HG02981 (cell line): Measurements from ENCODE around the gene NUDT21.

Experiments
- ATAC-seq: cut with Tn5 transposase; IDR thresholded peaks from one replicate; pipeline ENCODE4 v1.9.1; 2021; ENCODE audit warnings: mild to moderate bottlenecking, moderate library complexity; ENCODE audit not compliant: unreplicated experiment

Gene NUDT21

DNA sequence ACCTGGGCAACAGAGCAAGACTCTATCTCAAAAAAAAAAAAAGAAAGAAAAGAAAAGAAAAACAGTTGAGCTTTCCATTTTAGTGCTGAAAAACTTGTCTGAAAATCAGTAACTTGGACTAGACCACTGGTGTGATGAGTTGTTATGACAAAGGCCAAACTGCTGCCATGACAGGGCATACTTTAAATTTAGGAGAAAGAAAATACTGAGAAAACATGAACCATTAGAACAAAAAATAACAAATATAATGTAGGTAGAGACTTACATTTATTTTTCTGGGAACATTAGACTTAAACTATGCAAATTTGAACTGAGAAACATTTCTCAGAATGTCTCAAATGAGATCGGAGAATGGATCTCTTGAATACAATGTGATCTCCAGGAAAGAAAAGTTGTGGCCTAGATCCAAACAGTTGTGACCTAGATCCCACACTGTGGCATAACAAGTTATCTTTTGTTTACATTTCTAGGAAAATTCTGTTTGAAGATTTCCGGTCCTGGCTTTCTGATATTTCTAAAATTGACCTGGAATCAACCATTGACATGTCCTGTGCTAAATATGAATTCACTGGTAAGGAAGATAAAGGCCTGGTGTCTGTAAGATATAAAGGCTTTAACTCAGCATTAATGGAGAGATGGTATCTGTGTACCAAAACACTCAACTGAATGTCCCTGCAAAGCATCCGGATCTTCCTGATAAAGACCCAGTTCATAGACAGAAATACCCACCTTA lies 11.1 kb upstream of the NUDT21 start:
- ATAC-seq = no peak

DNA sequence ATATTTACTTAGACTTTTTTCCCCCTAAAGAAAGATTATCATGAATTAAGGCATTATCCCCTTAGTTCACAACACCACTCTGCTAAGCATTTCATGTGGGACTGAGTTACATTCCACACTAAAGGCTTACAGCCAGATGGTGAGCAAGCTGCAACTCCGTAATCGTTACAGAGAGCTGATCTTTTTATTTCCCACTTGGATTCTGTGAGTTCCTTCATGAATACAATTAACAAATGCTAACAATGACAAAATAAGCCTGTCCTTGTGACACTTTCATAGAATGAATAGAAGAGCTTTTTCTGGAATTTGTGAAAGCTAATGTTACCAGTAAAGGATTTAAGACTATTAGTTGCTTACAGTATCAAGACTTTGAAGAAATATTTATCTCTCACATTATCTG lies 9.0 kb upstream of the NUDT21 start:
- ATAC-seq = no peak

DNA sequence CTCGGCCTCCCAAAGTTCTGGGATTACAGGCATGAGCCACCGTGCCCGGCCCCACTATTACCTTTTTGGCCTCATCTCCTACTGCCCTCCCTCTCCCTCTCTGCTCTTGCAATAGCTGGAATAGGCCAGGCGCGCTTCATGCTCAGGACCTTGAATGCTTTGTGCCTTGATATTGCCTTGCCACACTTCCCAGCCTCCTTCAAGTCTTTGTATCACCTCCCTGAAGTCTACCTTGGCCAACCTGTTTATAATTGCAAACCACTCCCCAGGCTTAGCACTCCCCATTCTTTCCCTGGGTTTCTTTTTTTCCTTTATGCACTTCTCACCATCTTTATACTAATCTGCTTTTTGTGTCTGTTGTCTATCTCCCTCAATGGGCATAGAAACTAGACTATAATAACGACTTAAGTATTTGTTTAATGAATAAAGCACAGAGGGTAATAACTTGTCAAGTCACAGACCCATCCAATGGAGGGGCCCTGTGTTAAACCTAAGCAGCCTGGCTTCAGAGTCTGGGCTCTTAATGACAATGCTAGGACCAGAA lies 6.9 kb upstream of the NUDT21 start:
- no peak for ATAC-seq

DNA sequence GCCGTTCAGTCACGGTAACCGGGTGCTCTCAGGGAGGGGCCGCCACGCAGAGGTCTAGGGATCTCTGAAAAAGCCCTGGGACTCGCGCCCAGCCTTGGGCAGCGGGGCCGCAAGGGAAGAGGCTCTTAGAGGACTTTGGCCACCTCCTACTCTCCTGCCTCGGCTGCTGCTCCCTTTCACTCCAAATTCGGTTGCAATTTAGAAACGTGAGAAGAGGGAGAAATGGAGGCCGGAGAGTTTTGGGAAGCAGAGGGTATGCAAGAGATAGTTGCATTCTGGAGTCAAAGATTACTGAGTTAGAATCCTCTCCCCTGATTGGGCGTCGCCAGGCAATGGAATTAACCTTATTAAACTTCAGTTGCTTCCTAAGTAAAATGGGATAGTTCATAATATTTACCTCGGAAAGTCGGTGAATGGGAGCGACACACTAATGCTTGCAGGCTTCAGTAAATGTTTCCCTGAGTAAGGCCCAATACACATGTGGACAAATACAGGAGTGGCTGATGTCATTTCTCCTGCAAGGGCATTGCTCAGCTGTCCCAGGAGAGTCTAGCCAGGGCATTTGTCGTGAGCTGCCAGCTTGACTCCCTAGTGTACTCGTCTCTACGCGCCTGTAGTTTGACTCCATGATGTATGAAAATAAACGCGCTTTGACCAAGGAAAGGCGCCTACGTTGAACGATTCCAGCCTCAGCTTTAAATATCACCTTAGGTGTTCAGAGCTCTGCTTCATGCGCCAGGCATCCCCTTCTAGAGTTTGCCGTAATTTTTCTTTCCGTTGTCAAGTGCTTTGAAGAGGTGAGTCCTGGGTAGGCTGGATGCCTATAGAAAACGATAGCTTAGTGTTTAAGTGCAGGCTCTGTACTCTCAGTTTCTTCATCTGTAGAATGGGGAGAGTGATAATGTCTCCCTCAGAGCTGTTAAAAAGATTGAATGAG lies 889 bp upstream of the NUDT21 start:
- peak; percentile 34 for ATAC-seq

DNA sequence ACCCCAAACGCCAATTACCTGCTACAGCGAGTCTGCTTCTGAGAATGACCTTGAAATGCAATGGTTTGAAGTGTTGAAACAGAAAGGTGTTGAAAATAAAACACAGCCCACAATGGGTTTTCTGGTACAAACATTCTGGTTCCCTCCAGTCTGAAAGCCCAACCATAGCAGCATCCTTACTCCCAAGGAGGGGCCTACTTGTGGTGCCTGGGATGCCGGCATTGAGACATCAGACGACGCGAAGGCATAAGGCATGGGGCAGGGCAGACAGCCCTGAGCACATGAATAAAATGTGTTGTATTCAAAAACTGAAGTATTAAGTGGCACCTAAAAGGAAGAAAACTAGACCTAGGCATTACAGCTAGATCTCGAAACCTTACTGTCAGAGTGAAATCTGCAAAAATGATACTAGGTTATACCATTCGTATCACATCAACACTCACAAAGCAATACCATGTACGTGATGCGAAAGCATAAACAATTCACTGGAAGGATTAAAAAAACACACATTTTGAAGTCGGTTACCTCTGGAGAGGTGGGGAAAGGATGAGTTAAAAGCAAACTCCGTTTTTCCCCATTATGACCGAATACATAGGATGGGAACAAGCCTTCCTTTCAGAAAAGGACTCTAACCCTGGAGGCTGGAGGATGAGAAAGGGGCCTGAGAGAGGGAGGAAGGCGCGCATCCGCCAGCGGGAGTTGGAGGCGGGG lies 702 bp downstream of the NUDT21 start:
- ATAC-seq = no peak

DNA sequence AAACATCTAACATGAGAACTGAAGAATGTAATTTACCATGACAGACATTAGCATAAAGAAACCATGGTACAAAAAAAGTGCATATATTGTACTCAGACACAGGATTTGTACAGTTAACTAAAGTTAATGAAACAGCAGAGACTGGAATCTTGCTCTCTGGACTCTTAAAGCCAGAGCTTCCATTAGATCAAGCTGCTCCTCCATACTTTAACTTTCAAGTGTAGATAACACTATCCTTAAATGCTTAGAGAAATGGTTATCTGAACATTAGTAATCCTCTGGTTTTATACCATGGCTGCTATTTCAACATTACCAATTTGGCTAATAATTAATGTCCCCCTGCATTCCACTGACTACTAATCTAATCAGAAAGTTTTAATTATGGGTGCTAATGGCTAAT lies 3.1 kb downstream of the NUDT21 start:
- no peak for ATAC-seq

DNA sequence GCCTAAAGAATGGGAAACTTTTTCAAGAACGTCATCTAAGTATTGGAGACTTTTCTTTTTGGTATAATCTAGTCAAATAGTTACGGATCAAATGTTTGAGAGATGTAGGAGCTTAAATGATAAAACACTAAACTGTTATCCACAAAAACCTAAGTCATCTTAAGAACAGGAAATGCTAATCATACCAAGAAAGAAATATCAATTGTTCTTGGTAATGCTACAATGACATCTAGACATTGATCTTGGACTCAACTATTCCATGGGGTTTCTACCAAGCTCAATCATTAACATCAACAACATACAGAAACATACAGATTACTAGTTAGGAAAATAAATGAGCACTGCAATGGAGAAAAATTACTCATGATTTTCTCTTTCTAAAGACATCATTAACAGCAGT lies 3.8 kb downstream of the NUDT21 start:
- no peak for ATAC-seq

DNA sequence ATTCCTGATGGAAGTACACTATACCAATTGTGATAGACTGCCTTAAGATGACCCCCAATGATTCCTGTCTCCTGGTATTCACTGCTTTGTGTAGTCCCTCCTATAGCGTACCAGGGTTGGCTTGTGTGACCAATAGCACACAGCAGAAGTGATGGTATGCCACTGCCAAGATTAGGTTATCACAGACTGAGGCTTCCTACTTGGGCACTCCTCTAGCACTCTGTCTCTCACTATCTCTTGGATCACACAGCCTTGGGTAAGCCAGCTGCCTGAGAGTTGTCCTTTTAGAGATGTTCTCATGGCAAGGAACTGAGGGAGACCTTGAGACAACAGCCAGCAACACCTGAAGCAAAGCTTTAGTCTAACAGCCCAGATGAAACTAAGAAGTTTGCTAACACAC lies 13.1 kb downstream of the NUDT21 start:
- no peak for ATAC-seq

DNA sequence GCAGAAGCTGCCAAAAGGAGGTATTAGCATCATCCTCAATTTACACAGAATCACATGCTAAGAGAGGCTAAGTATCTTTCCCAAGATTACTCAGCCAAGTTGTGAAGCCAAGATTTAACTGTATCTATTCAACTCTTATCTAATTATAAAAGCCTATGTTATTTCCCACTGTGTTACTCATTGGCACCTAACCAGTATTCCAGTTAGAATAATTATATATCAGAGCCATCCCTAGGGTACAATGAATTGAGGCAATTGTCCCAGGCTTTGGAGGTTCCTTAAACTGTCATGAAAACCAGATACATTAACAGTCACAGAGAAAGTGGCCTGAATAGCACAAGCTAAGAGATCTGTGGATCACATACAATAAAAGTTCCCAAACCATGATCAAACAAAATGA lies 14.9 kb downstream of the NUDT21 start:
- ATAC-seq = no peak

DNA sequence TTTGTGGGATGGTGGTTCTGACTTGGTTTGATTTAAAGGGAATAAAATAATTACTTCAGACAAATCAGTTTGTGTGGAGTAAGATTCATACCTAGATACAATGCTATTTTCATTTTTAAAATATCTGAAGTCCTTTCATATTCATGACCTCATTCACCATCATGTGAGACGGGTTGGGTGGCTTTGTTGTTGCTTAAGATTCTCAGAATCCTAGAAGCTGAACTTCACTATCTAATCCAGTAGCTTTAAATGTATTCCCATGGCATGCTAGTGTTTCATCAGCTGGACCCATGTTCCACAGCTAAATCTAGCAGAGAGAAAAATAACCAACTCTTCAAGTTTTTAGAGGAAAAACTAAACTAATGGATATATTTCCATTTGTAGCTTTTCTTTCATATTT lies 23.0 kb downstream of the NUDT21 start:
- ATAC-seq = no peak

DNA sequence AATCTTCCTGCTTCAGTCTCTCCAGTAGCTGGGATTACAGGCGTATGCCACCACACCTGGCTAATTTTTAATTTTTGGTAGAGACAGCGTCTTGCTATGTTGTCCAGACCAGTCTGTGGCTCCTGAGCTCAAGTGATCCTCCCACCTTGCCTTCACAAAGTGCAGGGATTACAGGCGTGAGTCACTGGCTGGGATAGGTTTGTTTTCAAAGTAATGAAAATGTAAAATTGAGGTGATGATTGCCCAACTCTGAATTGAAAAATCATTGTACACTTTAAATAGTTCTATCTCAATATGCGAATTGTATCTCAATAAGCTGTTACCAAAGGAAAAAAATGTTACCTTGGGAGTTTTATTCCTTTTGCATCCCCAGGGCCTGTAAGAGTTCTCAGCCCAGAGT lies 24.5 kb downstream of the NUDT21 start:
- ATAC-seq = no peak

DNA sequence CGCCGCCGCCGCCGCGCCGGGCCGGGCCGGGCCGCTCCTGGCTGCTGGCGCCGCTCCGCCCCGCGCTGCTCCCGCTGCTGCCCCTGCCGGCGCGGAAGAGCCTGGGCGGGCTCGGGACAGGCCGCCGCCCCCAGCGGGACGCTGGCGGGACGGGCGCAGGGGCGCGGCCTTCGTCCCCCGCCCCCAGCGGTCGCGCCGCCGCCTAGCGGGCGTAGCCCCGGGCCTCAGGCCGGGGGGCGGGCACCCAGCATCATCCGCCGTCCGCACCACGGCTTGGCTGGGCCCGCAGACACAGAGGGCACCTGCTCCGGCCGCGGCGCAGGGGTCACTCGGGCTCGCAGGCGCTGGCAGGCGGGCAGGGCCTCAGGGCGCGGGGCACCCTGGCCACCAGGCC lies 25.7 kb downstream of the NUDT21 start, which contains the start of gene AMFR:
Gene AMFR (minus strand): TSS at position 107 of the 394 bp plus-strand sequence. CDS start 218 bp downstream, outside the sequence.
- peak; percentile 79 for ATAC-seq

DNA sequence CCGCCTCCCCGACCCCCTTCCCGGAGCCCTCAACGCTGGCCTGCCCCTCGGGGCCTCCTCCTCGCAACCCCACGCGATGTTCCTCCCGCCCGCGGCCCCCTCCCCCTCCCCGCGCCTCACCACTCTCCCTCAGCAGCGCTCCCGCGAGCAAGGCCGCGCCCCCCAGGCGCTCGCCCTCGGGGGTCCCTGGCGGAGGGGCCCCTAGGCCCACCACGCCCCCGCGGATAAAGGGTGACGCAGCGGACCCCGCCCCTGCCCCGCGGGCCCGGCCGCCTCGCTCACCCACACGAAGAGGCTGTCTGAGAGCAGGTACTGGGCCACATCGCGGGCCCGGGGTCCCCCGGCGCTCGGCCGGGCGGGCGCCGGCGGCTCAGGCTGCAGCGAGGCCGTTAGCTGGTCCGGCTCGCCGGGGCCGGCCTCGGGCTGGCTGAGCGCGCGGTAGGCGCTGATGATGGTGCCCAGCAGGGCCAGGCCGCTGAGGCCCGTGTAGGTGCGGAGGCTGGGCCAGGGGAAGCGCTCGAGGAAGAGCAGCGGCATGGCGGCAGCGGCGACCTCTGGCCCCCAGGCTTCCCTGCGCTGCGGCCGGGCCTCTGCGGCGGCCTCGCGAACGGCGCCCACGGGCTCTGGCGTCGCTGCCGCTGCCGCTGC lies 26.2 kb downstream of the NUDT21 start:
- ATAC-seq = peak; percentile 35

DNA sequence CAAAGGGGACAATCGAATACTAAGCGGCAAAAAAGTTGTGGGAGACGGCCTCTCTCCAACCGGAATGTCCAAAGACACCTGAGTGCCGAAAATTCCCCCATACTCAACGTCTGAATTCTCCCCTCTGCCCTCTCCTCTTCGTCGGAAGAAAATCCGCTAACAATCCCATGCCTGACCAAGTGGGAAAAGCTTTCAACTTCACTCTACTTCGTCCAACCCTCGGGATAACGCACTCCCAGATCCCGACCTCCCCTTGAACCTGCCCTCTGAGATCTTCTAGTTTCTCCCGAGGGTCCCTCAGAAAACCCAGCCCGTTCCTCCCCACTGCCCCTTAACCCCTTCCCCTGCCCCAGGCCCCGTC lies 26.7 kb downstream of the NUDT21 start:
- no peak for ATAC-seq

DNA sequence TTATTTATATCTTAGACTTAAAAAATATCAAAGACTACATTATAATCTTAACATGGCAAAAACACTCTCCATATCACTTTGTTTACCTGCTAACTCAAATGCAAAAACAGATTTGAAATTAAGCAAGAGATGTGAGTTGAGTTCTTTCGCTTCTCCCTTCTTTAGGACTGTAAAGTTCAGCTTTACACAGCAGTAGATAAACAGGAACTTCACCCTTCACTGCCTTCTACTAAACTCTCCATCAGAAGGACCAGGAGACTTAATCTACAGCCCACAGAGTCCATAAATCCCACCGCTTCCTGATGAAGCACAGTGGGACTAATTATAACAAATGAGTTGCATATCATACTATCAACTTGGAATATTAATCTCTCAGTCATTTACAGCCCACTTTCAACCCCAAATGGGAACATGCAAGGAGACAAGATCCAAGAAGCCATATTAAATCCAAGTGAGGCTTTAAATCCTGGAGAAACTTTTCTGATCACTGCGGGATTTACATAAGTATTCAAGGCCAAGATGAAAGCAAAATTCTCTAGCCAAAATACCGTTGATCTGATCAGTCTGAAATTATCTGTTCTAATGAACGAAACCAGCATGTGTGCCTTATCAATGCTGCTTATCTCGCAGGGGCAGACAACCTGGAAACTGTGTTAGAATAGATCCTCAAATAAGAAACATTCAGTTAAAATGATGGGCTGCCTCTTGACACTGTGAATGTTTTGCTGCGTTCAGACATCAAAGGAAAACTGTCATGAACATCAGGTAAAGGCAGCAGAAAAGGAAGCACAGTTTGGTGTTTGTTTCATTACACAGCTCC lies 27.3 kb downstream of the NUDT21 start:
- ATAC-seq = no peak

DNA sequence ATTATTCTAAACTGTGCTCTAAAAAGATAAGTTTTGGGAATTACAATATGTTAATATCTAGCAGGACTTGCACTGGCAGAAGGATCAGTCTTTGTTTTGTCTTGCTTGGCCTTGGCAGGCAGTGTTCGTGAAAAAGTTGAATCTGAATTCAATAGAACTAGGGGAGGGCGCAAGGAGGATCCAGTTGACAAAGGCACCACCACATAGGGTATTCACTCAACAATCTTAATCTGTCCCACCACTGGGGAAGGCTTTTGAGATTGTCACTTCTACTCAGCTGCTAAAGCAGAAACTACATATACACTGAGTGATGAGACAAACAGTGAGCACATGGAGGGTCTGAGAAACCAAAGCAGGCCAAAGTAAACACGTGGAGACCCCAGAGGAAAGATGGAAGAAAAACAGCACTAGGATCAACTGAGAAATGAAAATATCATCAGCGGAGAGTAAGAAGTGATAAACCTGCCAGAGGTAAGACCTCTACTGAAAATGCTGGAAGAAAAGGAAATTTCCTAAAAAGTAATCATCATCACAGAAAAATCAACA lies 28.2 kb downstream of the NUDT21 start:
- ATAC-seq = no peak

DNA sequence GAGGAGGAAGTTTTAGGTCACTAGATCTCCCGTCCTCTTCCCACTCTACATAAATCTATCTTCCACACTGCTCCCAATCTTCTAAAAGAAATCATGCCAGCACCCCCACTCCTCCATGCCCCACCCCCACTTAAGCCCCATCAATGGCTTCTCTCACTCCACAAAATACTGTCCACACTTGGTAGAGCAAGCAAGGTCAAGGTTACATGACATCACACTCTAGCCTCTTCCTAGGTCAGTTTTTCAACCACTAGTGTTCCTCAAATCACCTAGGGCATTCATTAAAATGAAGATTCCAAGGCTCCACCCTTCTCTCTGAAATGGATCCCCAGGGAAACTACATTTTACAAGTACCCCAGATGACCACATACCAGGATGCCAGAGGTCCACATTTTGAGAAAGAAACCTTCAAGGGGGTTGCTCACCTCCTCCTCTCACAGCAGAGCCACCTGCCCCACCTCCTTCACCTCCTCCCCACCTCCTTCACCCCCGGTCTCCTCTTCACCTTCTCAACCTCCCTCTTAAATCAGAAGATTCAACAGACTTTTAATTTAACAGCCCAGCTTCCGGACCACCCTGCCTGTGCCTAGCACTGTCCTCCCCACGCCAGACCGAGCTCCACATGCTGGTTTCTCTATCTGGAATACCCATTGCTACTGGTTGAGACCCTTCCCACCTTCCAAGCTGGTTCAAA lies 29.0 kb downstream of the NUDT21 start:
- ATAC-seq = no peak

DNA sequence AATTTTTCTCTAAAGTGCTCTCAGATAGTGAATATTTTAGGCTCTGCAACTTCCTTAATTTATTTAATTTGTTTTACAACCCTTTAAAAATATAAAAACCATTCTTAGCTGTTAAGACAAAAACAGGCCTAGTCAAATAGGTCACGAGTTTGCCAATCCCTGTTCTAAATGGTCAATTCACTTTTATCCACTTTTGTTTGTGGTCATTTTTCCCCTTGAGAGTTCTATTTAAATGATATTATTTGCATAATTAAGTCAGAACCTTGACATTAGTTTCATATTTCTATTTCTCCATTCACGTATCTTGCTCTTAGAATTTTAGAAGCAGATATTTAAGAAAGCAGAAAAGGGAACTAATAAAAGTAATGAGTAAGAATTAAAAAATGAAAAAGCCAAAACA lies 29.8 kb downstream of the NUDT21 start:
- no peak for ATAC-seq

DNA sequence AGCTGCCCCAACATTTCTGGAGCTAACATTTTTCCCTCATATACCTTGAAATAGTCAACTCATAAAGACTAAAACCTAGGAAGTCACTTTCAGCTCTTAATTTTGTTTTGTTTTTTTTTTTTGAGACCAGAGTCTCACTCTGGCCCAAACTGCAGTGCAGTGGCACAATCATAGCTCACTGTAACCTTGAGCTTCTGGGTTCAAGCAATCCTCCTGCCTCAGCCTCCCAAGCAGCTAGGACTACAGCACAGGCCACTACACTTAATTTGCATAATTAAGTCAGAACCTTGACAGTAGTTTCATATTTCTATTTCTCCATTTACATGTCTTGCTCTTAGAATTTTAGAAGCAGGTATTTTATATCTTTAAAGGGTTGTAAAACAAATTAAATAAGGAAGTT lies 30.5 kb downstream of the NUDT21 start:
- ATAC-seq = no peak
